NCI-H2107 (cell line): ENCODE measurements around the gene MMEL1.
"Not testable (repeated sequence)": the region's sequence is repeated elsewhere in the genome, so short reads cannot be mapped to it uniquely, and the experiment has no call there.

ENCODE experiments used
- DNase-seq: peaks from one replicate; lab custom pipeline; 2025; lab: John Stamatoyannopoulos, UW

Gene MMEL1

GRCh38 chr1:2590233-2591141 is 42.3 kb downstream of the MMEL1 start:
- no peak for DNase-seq

GRCh38 chr1:2589431-2590232 is 43.2 kb downstream of the MMEL1 start:
- DNase-seq = no peak

GRCh38 chr1:2588661-2589430 is 44.0 kb downstream of the MMEL1 start:
- DNase-seq = no peak

GRCh38 chr1:2587860-2588571 is 44.8 kb downstream of the MMEL1 start:
- no peak for DNase-seq

GRCh38 chr1:2587071-2587859 is 45.6 kb downstream of the MMEL1 start:
- DNase-seq = no peak

- DNase-seq = peak; percentile 50
These were observed 46.4 kb downstream of the MMEL1 start, which contains the start of gene PRXL2B for GRCh38 chr1:2586154-2587070. Gene PRXL2B (plus strand): TSS chr1:2586777. CDS start chr1:2586886, 109 bp downstream.

GRCh38 chr1:2585318-2586092 is 47.3 kb downstream of the MMEL1 start:
- no peak for DNase-seq

- no peak for DNase-seq
These were observed 48.0 kb downstream of the MMEL1 start for GRCh38 chr1:2584686-2585317.

GRCh38 chr1:2583871-2584351 is 48.9 kb downstream of the MMEL1 start:
- DNase-seq = no peak

GRCh38 chr1:2583331-2583791 is 49.5 kb downstream of the MMEL1 start:
- DNase-seq = no peak

GRCh38 chr1:2582391-2582790 is 50.4 kb downstream of the MMEL1 start:
- DNase-seq = no peak

- no peak for DNase-seq
These were observed 52.1 kb downstream of the MMEL1 start for GRCh38 chr1:2580691-2581090.

- no peak for DNase-seq
These were observed 54.1 kb downstream of the MMEL1 start for GRCh38 chr1:2578758-2579118.

GRCh38 chr1:2577565-2578075 is 55.2 kb downstream of the MMEL1 start:
- DNase-seq = not testable (repeated sequence)

- DNase-seq = no peak
These were observed 56.8 kb downstream of the MMEL1 start for GRCh38 chr1:2575801-2576663.

- no peak for DNase-seq
These were observed 58.5 kb downstream of the MMEL1 start for GRCh38 chr1:2574350-2574749.
